ENCODE measurements around the gene RANBP2.

Gene RANBP2

GRCh38 chr2:108809936-108810335, 90.7 kb downstream of the RANBP2 start:
- no peaks in the 10 kb centered on the region for H3K4me1 Mint-ChIP-seq (ENCODE audit: low read depth)
- no peaks in the 10 kb centered on the region for H3K27me3 Mint-ChIP-seq
- peaks cover 72% of the 10 kb centered on the region for H3K36me3 Mint-ChIP-seq (ENCODE audit: low read depth)
- H3K9me3 Mint-ChIP-seq: peaks cover 17% of the 10 kb centered on the region
- no peak overlapping the region for H3K27ac Mint-ChIP-seq
- H3K4me3 Mint-ChIP-seq: no peak overlapping the region

GRCh38 chr2:108810993-108811957, 92.0 kb downstream of the RANBP2 start:
- no peaks in the 10 kb centered on the region for H3K27me3 Mint-ChIP-seq
- no peaks in the 10 kb centered on the region for H3K4me1 Mint-ChIP-seq (ENCODE audit: low read depth)
- no peak overlapping the region for H3K4me3 Mint-ChIP-seq
- H3K36me3 Mint-ChIP-seq (ENCODE audit: low read depth): peaks cover 73% of the 10 kb centered on the region
- peaks cover 17% of the 10 kb centered on the region for H3K9me3 Mint-ChIP-seq
- H3K27ac Mint-ChIP-seq: no peak overlapping the region

- H3K4me3 Mint-ChIP-seq: no peak overlapping the region
- no peaks in the 10 kb centered on the region for H3K4me1 Mint-ChIP-seq (ENCODE audit: low read depth)
- no peak overlapping the region for H3K27ac Mint-ChIP-seq
- H3K9me3 Mint-ChIP-seq: peaks cover 14% of the 10 kb centered on the region
- H3K27me3 Mint-ChIP-seq: no peaks in the 10 kb centered on the region
- H3K36me3 Mint-ChIP-seq (ENCODE audit: low read depth): peaks cover 72% of the 10 kb centered on the region
Observed at GRCh38 chr2:108813732-108814131, 94.5 kb downstream of the RANBP2 start.

GRCh38 chr2:108820482-108820881, 101.2 kb downstream of the RANBP2 start:
- no peaks in the 10 kb centered on the region for H3K4me1 Mint-ChIP-seq (ENCODE audit: low read depth)
- no peak overlapping the region for H3K4me3 Mint-ChIP-seq
- H3K9me3 Mint-ChIP-seq: peaks cover 7% of the 10 kb centered on the region
- peaks cover 75% of the 10 kb centered on the region for H3K36me3 Mint-ChIP-seq (ENCODE audit: low read depth)
- no peaks in the 10 kb centered on the region for H3K27me3 Mint-ChIP-seq
- no peak overlapping the region for H3K27ac Mint-ChIP-seq

GRCh38 chr2:108823286-108823685, 104.0 kb downstream of the RANBP2 start:
- H3K4me1 Mint-ChIP-seq (ENCODE audit: low read depth): no peaks in the 10 kb centered on the region
- no peaks in the 10 kb centered on the region for H3K27me3 Mint-ChIP-seq
- H3K36me3 Mint-ChIP-seq (ENCODE audit: low read depth): peaks cover 64% of the 10 kb centered on the region

GRCh38 chr2:108824316-108825070, 105.2 kb downstream of the RANBP2 start:
- Mint-ChIP-seq H3K9me3 (peaks cover 7% of the 10 kb centered on the region), H3K36me3 (ENCODE audit: low read depth) (peaks cover 55% of the 10 kb centered on the region), H3K4me3 (no peak overlapping the region), H3K27ac (no peak overlapping the region), H3K4me1 (ENCODE audit: low read depth) (no peaks in the 10 kb centered on the region), H3K27me3 (no peaks in the 10 kb centered on the region)

More at GRCh38 chr2:108823286-108823685, 104.0 kb downstream of the RANBP2 start:
- peaks cover 7% of the 10 kb centered on the region for H3K9me3 Mint-ChIP-seq
- no peak overlapping the region for H3K4me3 Mint-ChIP-seq
- no peak overlapping the region for H3K27ac Mint-ChIP-seq

GRCh38 chr2:108825254-108825653, 106.0 kb downstream of the RANBP2 start:
- Mint-ChIP-seq H3K4me3 (no peak overlapping the region), H3K4me1 (ENCODE audit: low read depth) (no peaks in the 10 kb centered on the region), H3K9me3 (peaks cover 1% of the 10 kb centered on the region)

GRCh38 chr2:108825736-108826135, 106.5 kb downstream of the RANBP2 start:
- no peak overlapping the region for H3K27ac Mint-ChIP-seq
- H3K27me3 Mint-ChIP-seq: no peaks in the 10 kb centered on the region
- H3K9me3 Mint-ChIP-seq: no peaks in the 10 kb centered on the region

More at GRCh38 chr2:108825254-108825653, 106.0 kb downstream of the RANBP2 start:
- Mint-ChIP-seq H3K36me3 (ENCODE audit: low read depth) (peaks cover 52% of the 10 kb centered on the region), H3K27ac (no peak overlapping the region), H3K27me3 (no peaks in the 10 kb centered on the region)

GRCh38 chr2:108829578-108830310, 110.5 kb downstream of the RANBP2 start:
- H3K4me1 Mint-ChIP-seq (ENCODE audit: low read depth): peaks cover 12% of the 10 kb centered on the region
- no peaks in the 10 kb centered on the region for H3K27me3 Mint-ChIP-seq
- peaks cover 26% of the 10 kb centered on the region for H3K36me3 Mint-ChIP-seq (ENCODE audit: low read depth)
- H3K4me3 Mint-ChIP-seq: no peak overlapping the region
- H3K9me3 Mint-ChIP-seq: no peaks in the 10 kb centered on the region
- no peak overlapping the region for H3K27ac Mint-ChIP-seq

More at GRCh38 chr2:108825736-108826135, 106.5 kb downstream of the RANBP2 start:
- peaks cover 47% of the 10 kb centered on the region for H3K36me3 Mint-ChIP-seq (ENCODE audit: low read depth)
- H3K4me3 Mint-ChIP-seq: no peak overlapping the region
- no peaks in the 10 kb centered on the region for H3K4me1 Mint-ChIP-seq (ENCODE audit: low read depth)

GRCh38 chr2:108833219-108833618, 113.9 kb downstream of the RANBP2 start:
- peaks cover 13% of the 10 kb centered on the region for H3K4me1 Mint-ChIP-seq (ENCODE audit: low read depth)
- no peak overlapping the region for H3K27ac Mint-ChIP-seq
- H3K27me3 Mint-ChIP-seq: no peaks in the 10 kb centered on the region
- peaks cover 17% of the 10 kb centered on the region for H3K36me3 Mint-ChIP-seq (ENCODE audit: low read depth)
- no peak overlapping the region for H3K4me3 Mint-ChIP-seq
- H3K9me3 Mint-ChIP-seq: no peaks in the 10 kb centered on the region

GRCh38 chr2:108834620-108835019, 115.3 kb downstream of the RANBP2 start:
- H3K4me3 Mint-ChIP-seq: no peak overlapping the region
- H3K9me3 Mint-ChIP-seq: peaks cover 4% of the 10 kb centered on the region
- H3K36me3 Mint-ChIP-seq (ENCODE audit: low read depth): peaks cover 24% of the 10 kb centered on the region
- no peak overlapping the region for H3K27ac Mint-ChIP-seq
- H3K27me3 Mint-ChIP-seq: no peaks in the 10 kb centered on the region
- H3K4me1 Mint-ChIP-seq (ENCODE audit: low read depth): peaks cover 13% of the 10 kb centered on the region

GRCh38 chr2:108835040-108835439, 115.8 kb downstream of the RANBP2 start:
- Mint-ChIP-seq H3K27me3 (no peaks in the 10 kb centered on the region), H3K4me3 (no peak overlapping the region), H3K9me3 (peaks cover 4% of the 10 kb centered on the region), H3K36me3 (ENCODE audit: low read depth) (peaks cover 26% of the 10 kb centered on the region), H3K27ac (no peak overlapping the region), H3K4me1 (ENCODE audit: low read depth) (peaks cover 13% of the 10 kb centered on the region)

Data from stimulated activated naive CD8-positive, alpha-beta T cell treated with anti-CD3 and anti-CD28 coated beads, Interleukin-15, Interleukin-2, amounts not matched to agents 100 ng/mL and 50 ng/mL, for 24 hours (primary cell).